HCT116 (cell line): ENCODE results near the gene LDB2. TPM values are rescaled to one million over a fixed set of nuclear protein-coding genes. Genes with fewer than 3 reads are reported as not detected.

Experiments used
- ATAC-seq: fragments of 200-7000 bp; cut with Tn5 transposase; 2 replicates; pipeline ENCODE4 v1.9.1; 2020; ENCODE audit warnings: mild to moderate bottlenecking, moderate library complexity
- BruUV-seq: library from RNA; stranded (reverse); fragments of 400-500 nt; replicated peaks from 2 replicates; lab custom pipeline; 2021; lab: Mats Ljungman, UMichigan
- CTCF ChIA-PET: fragments of 300-600 bp; sonication (Branson Sonifier 250); formaldehyde crosslinking; loops from one replicate; lab custom pipeline; 2021; ENCODE audit warnings: antibody characterized with exemption; lab: Charles Lee
- POLR2A ChIA-PET: fragments of 300-600, 350-600 bp; sonication (Branson Sonifier 250); formaldehyde crosslinking; loops from one replicate; lab custom pipeline; 2021; ENCODE audit warnings: antibody characterized with exemption; lab: Charles Lee
- RAD21 ChIA-PET, 2 experiments: fragments of 300-600 bp; sonication (Branson Sonifier 250); formaldehyde crosslinking; loops; one replicate each; lab custom pipeline; 2023; ENCODE audit warnings: low total read pairs in 2 of 2; ENCODE audit not compliant: uncharacterized antibody in 2 of 2, unreplicated experiment in 2 of 2, low non-redundant PET in 1 of 2; lab: Charles Lee
- DNase-seq: peaks from one replicate; pipeline ENCODE4 v3.0.0-alpha.2; 2010; ENCODE audit warnings: low read depth, low spot score
- H2AFZ ChIP-seq: fragments of 200-600 bp; shearing (Covaris generic), sonication (generic); 2 replicates; pipeline ENCODE4 v1.6.1; 2017; ENCODE audit warnings: low read depth, mixed run types, mixed read lengths, antibody characterized with exemption, low read length; ENCODE audit not compliant: poor library complexity, severe bottlenecking
- H3K27ac ChIP-seq: 2 replicates; pipeline ENCODE4 v1.5.1; 2012; ENCODE audit warnings: low read depth, low read length
- H3K27me3 ChIP-seq: fragments of 200-600 bp; sonication (generic); 2 replicates; pipeline ENCODE4 v1.6.1; 2016; ENCODE audit warnings: mixed run types, low read length, mixed read lengths; ENCODE audit not compliant: insufficient read depth
- H3K36me3 ChIP-seq, 2 experiments: fragments of 200-500 bp in 1 of 2; fragments of 200-600 bp in 1 of 2; sonication (Bioruptor generic) in 1 of 2; sonication (generic) in 1 of 2; 2 replicates each; pipeline versions ENCODE4 v1.5.1 to v1.6.1; 2014 to 2016; ENCODE audit warnings: low read length in 2 of 2, inconsistent platforms in 1 of 2, mixed read lengths in 1 of 2, mixed run types in 1 of 2; ENCODE audit not compliant: insufficient read depth in 2 of 2, control insufficient read depth in 1 of 2
- H3K4me1 ChIP-seq, 2 experiments: fragments of 200-600 bp in 1 of 2; sonication (generic) in 1 of 2; 2 replicates each; pipeline versions ENCODE4 v1.5.1 to v1.6.1; 2012 to 2017; ENCODE audit warnings: low read length in 2 of 2, inconsistent platforms in 1 of 2, mild to moderate bottlenecking in 1 of 2, mixed read lengths in 1 of 2, mixed run types in 1 of 2, moderate library complexity in 1 of 2; ENCODE audit not compliant: insufficient read depth in 2 of 2, control insufficient read depth in 1 of 2
- H3K4me2 ChIP-seq: fragments of 200-600 bp; sonication (generic); 2 replicates; pipeline ENCODE4 v1.6.1; 2017; ENCODE audit warnings: mixed run types, low read length, mixed read lengths
- H3K4me3 ChIP-seq, 2 experiments: fragments of 200-600 bp in 1 of 2; sonication (generic) in 1 of 2; replicated peaks in 1 of 2; 2 replicates each; pipeline ENCODE4 v1.5.1; 2011 to 2016; ENCODE audit warnings: low read length in 2 of 2, control low read depth in 1 of 2, low read depth in 1 of 2, mild to moderate bottlenecking in 1 of 2, mixed read lengths in 1 of 2, mixed run types in 1 of 2
- H3K79me2 ChIP-seq: fragments of 200-600 bp; sonication (generic); 2 replicates; pipeline ENCODE4 v1.6.1; 2017; ENCODE audit warnings: mild to moderate bottlenecking, mixed run types, low read length, moderate library complexity, mixed read lengths; ENCODE audit not compliant: insufficient read depth
- H3K9ac ChIP-seq: fragments of 200-600 bp; sonication (generic); 2 replicates; pipeline ENCODE4 v1.6.1; 2016; ENCODE audit warnings: low read length, mixed read lengths
- H3K9me2 ChIP-seq: fragments of 200-600 bp; sonication (generic), shearing (Covaris generic); 2 replicates; pipeline ENCODE4 v1.6.1; 2017; ENCODE audit warnings: mixed run types, mild to moderate bottlenecking, moderate library complexity; ENCODE audit not compliant: insufficient read depth
- H3K9me3 ChIP-seq, 2 experiments: fragments of 200-500 bp in 1 of 2; fragments of 200-600 bp in 1 of 2; sonication (Bioruptor generic) in 1 of 2; sonication (generic) in 1 of 2; 2 replicates each; pipeline ENCODE4 v1.6.1; 2014 to 2017; ENCODE audit warnings: low read length in 2 of 2, mixed read lengths in 2 of 2, inconsistent platforms in 1 of 2, low read depth in 1 of 2, mild to moderate bottlenecking in 1 of 2, mixed run types in 1 of 2, moderate library complexity in 1 of 2; ENCODE audit not compliant: control insufficient read depth in 1 of 2, insufficient read depth in 1 of 2
- H4K20me1 ChIP-seq: fragments of 200-600 bp; sonication (generic), shearing (Covaris generic); 2 replicates; pipeline ENCODE4 v1.6.1; 2017; ENCODE audit warnings: mixed run types, mild to moderate bottlenecking, moderate library complexity; ENCODE audit not compliant: insufficient read depth
- CBX3 ChIP-seq: IDR thresholded peaks from 2 replicates; pipeline ENCODE4 v1.6.1; 2012; ENCODE audit warnings: low read depth
- EZH2phosphoT487 ChIP-seq: fragments of 200-600 bp; IDR thresholded peaks from 2 replicates; pipeline ENCODE4 v1.6.1; 2018; ENCODE audit warnings: antibody characterized with exemption, borderline replicate concordance
- JUND ChIP-seq: IDR thresholded peaks from 2 replicates; pipeline ENCODE4 v1.6.1; 2012
- POLR2AphosphoS5 ChIP-seq: IDR thresholded peaks from 2 replicates; pipeline ENCODE4 v1.6.1; 2011; ENCODE audit warnings: mild to moderate bottlenecking, low read depth, low read length, moderate library complexity
- RAD21 ChIP-seq: IDR thresholded peaks from 2 replicates; pipeline ENCODE4 v1.6.1; 2012; ENCODE audit warnings: low read depth, mild to moderate bottlenecking
- SP1 ChIP-seq: IDR thresholded peaks from 2 replicates; pipeline ENCODE4 v1.6.1; 2012; ENCODE audit warnings: low read depth
- TCF7L2 ChIP-seq: IDR thresholded peaks from 2 replicates; pipeline ENCODE4 v1.7.0; 2011; ENCODE audit warnings: borderline replicate concordance, inconsistent platforms; ENCODE audit not compliant: insufficient read depth, insufficient read length; ENCODE audit errors: extremely low read depth
- ZFX ChIP-seq: fragments of 450-650 bp; IDR thresholded peaks from 2 replicates; pipeline ENCODE4 v1.6.1; 2017
- intact Hi-C: fragments of 100-400 bp; cut with micrococcal nuclease; formaldehyde crosslinking; loops from 2 replicates; pipeline ENCODE4 v1.10.0; 2022
- total RNA-seq: library from RNA; stranded (reverse); gene quantifications from one replicate; pipeline ENCODE4 v1.2.1, GENCODE V29; 2021; ENCODE audit not compliant: unreplicated experiment
- TF ChIP-seq, protein P1 (sequence below), 3 experiments: fragments of 200-600 bp in 1 of 3; sonication (generic) in 1 of 3; IDR thresholded peaks in 2 of 3; conservative IDR thresholded peaks in 1 of 3; 2 replicates each; pipeline ENCODE4 v1.5.1; 2012 to 2017; ENCODE audit warnings: low read depth in 2 of 3, low read length in 2 of 3, antibody characterized with exemption in 1 of 3, borderline replicate concordance in 1 of 3, control low read depth in 1 of 3, mild to moderate bottlenecking in 1 of 3, mixed read lengths in 1 of 3, mixed run types in 1 of 3, moderate library complexity in 1 of 3; ENCODE audit not compliant: insufficient read depth in 1 of 3

LDB2 gene
- total RNA-seq, 1 experiment from 2014 or later: 0.12 TPM

DNA sequence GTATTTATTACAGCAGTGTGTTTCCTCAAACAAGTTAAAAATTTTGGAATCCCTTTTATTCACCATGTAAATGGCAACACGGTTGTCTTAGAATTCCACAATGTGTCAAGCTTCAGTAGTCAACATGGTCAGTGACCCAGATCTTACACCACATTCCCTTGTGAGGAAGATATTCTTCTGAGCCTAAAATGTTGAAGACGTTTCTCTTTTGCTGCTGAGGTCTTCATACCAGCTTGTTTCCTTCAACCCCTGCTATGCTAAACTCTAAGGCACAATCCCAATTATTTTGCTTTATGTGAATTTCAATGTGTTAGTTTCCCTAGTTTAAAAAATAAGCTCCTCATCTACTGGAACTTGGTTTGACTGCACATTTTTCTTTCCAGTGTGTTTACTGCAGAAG lies 17.6 kb upstream of the LDB2 start:
- BruUV-seq: no TSS peak
- no peak overlapping the region for H3K9ac ChIP-seq
- H3K27ac ChIP-seq: no peak overlapping the region
- no peak overlapping the region for H3K4me2 ChIP-seq
- no peaks in the 10 kb centered on the region for H3K9me2 ChIP-seq
- H3K9me3 ChIP-seq: no peaks in the 10 kb centered on the region
- POLR2A ChIA-PET: no interaction called here
- no peaks in the 10 kb centered on the region for H3K79me2 ChIP-seq
- H3K4me3 ChIP-seq: no peak overlapping the region
- TF ChIP-seq POLR2AphosphoS5 (no peak), EZH2phosphoT487 (no peak), JUND (no peak), CBX3 (no peak), SP1 (no peak), ZFX (no peak), RAD21 (no peak), TCF7L2 (no peak)
- TF ChIP-seq, protein P1, sequence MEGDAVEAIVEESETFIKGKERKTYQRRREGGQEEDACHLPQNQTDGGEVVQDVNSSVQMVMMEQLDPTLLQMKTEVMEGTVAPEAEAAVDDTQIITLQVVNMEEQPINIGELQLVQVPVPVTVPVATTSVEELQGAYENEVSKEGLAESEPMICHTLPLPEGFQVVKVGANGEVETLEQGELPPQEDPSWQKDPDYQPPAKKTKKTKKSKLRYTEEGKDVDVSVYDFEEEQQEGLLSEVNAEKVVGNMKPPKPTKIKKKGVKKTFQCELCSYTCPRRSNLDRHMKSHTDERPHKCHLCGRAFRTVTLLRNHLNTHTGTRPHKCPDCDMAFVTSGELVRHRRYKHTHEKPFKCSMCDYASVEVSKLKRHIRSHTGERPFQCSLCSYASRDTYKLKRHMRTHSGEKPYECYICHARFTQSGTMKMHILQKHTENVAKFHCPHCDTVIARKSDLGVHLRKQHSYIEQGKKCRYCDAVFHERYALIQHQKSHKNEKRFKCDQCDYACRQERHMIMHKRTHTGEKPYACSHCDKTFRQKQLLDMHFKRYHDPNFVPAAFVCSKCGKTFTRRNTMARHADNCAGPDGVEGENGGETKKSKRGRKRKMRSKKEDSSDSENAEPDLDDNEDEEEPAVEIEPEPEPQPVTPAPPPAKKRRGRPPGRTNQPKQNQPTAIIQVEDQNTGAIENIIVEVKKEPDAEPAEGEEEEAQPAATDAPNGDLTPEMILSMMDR (IDR thresholded peaks at IDR 0.05 in 2 of 3, conservative IDR thresholded peaks at IDR 0.05 in 1 of 3; ENCODE audit: borderline replicate concordance in 1 of 3, insufficient read depth in 1 of 3, low read depth in 2 of 3, low read length in 2 of 3): no peak
- H3K27me3 ChIP-seq: no peaks in the 10 kb centered on the region
- no peak for ATAC-seq
- H2AFZ ChIP-seq: no peak overlapping the region
- no peaks in the 10 kb centered on the region for H3K36me3 ChIP-seq
- H3K4me1 ChIP-seq: no peaks in the 10 kb centered on the region
- RAD21 ChIA-PET: interaction anchor here (0.6 to 1.1 kb wide), 3 partner anchors 247 to 532 kb away, joined by 3 to 5 read pairs (median 4); no protein-coding TSS in a partner anchor
- no peaks in the 10 kb centered on the region for H4K20me1 ChIP-seq
- intact Hi-C loops: loop anchor here (1.0 to 10.0 kb wide), 3 partner anchors 199 to 625 kb away; no protein-coding TSS in a partner anchor
- CTCF ChIA-PET: interaction anchor here (0.7 to 1.9 kb wide), 16 partner anchors 10 to 556 kb away, joined by 3 to 15 read pairs (median 6); no protein-coding TSS in a partner anchor
- no peak for DNase-seq
